Epithelial cell of proximal tubule (primary cell): ENCODE results near the gene NECTIN3. TPM values are rescaled to one million over a fixed set of nuclear protein-coding genes. Genes with fewer than 3 reads are reported as not detected.

Experiments used
- DNase-seq: peaks from one replicate; pipeline ENCODE4 v3.0.0-alpha.2; 2011; ENCODE audit warnings: low read depth
- H3K4me3 ChIP-seq: 2 replicates; pipeline ENCODE4 v1.5.1; 2011; ENCODE audit warnings: low read depth, mild to moderate bottlenecking, low read length
- CTCF ChIP-seq: conservative IDR thresholded peaks from 2 replicates; pipeline ENCODE4 v1.5.1; 2012; ENCODE audit warnings: low read depth, mild to moderate bottlenecking, low read length
- total RNA-seq: library from RNA; depleted of rRNA; stranded (reverse); fragments of >200 nt; gene quantifications from 2 replicates; pipeline ENCODE4 v1.2.3, GENCODE V29; 2015

Gene NECTIN3
- total RNA-seq, 1 donor from 2014 or later = 30.1 TPM

GRCh38 chr3:111106993-111107661 lies 35.5 kb downstream of the NECTIN3 start:
- DNase-seq = no peak
- H3K4me3 ChIP-seq = no peak overlapping the region
- no peak for TF ChIP-seq CTCF

GRCh38 chr3:111107662-111108035 lies 36.0 kb downstream of the NECTIN3 start:
- TF ChIP-seq CTCF = no peak

GRCh38 chr3:111112913-111113312 lies 41.3 kb downstream of the NECTIN3 start:
- no peak overlapping the region for H3K4me3 ChIP-seq
- no peak for TF ChIP-seq CTCF
- DNase-seq = no peak

More at GRCh38 chr3:111107662-111108035, 36.0 kb downstream of the NECTIN3 start:
- H3K4me3 ChIP-seq = no peak overlapping the region
- no peak for DNase-seq

- DNase-seq = no peak
- H3K4me3 ChIP-seq = no peak overlapping the region
- TF ChIP-seq CTCF = no peak
These were observed 57.3 kb downstream of the NECTIN3 start for GRCh38 chr3:111128884-111129283.

- DNase-seq = no peak
- H3K4me3 ChIP-seq = no peak overlapping the region
- no peak for TF ChIP-seq CTCF
These were observed 59.2 kb downstream of the NECTIN3 start for GRCh38 chr3:111130827-111131226.

- no peak for DNase-seq
- TF ChIP-seq CTCF = no peak
These were observed 62.7 kb downstream of the NECTIN3 start for GRCh38 chr3:111134302-111134701.

GRCh38 chr3:111151438-111151837 lies 79.8 kb downstream of the NECTIN3 start:
- no peak overlapping the region for H3K4me3 ChIP-seq
- no peak for TF ChIP-seq CTCF
- DNase-seq = peak; percentile 41

More at GRCh38 chr3:111134302-111134701, 62.7 kb downstream of the NECTIN3 start:
- H3K4me3 ChIP-seq = no peak overlapping the region
